ENCODE data around the gene ZDHHC19. TPM values are rescaled to one million over a fixed set of nuclear protein-coding genes. Genes with fewer than 3 reads are reported as not detected.

ZDHHC19 gene
- total and polyA plus RNA-seq, 2 donors = not detected

DNA sequence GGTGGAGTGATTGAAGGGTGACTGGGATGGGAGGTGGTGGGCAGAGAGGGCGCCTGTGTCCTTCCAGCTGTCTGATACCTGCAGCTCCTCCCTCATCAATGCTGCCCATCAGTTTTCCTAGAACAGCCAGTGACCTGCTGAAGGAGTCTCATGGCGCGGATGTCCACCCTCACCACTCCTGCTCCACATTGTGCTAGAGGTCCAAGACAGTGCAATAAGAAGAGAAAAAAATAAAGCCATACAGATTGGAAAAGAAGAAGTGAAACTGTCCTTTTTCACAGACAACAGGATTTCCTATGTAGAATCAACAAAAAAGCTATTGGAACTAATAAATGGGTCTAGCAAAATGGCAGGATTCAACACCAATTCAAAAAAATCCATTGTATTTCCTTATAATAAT lies 7.4 kb downstream of the ZDHHC19 start:
- no peak overlapping the region for H3K27ac ChIP-seq (ENCODE audit: low read depth)
- no peak overlapping the region for H3K4me3 ChIP-seq (ENCODE audit: low read depth, low read length)
- no peak for DNase-seq (ENCODE audit: extremely low spot score)
- no peaks in the 10 kb centered on the region for H3K4me1 ChIP-seq (ENCODE audit: insufficient read depth)
- H3K36me3 ChIP-seq (ENCODE audit: insufficient read depth) = no peaks in the 10 kb centered on the region
- 85% methylated on average over 3 of the region's 3 CpGs for WGBS

DNA sequence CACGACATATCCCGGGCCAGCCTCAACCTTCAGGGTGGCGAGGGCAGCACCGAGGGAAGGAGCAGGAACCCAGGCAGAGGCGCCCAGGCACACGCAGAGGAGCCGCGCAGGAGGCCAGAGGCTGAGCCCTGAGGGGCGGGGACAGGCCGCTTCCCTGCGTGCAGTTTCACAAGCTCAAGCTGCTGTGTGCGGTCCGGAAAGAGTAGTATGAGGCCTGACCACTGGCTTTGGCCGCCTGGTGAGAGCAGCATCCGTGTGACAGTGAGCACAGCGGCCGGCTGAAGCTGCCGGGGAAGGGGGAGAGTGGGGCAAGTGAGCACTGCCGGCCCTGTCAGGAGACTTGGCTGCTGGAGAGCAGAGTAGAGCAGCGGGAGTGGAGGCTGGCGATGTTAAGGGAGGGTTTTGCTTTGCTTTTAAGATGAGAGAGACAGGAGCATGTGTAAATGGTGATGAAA lies 8.7 kb downstream of the ZDHHC19 start:
- 37% methylated on average over 21 of the region's 21 CpGs for WGBS
- H3K4me3 ChIP-seq (ENCODE audit: low read depth, low read length) = no peak overlapping the region
- no peaks in the 10 kb centered on the region for H3K36me3 ChIP-seq (ENCODE audit: insufficient read depth)
- no peaks in the 10 kb centered on the region for H3K4me1 ChIP-seq (ENCODE audit: insufficient read depth)
- no peak for DNase-seq (ENCODE audit: extremely low spot score)
- H3K27ac ChIP-seq (ENCODE audit: low read depth) = no peak overlapping the region

DNA sequence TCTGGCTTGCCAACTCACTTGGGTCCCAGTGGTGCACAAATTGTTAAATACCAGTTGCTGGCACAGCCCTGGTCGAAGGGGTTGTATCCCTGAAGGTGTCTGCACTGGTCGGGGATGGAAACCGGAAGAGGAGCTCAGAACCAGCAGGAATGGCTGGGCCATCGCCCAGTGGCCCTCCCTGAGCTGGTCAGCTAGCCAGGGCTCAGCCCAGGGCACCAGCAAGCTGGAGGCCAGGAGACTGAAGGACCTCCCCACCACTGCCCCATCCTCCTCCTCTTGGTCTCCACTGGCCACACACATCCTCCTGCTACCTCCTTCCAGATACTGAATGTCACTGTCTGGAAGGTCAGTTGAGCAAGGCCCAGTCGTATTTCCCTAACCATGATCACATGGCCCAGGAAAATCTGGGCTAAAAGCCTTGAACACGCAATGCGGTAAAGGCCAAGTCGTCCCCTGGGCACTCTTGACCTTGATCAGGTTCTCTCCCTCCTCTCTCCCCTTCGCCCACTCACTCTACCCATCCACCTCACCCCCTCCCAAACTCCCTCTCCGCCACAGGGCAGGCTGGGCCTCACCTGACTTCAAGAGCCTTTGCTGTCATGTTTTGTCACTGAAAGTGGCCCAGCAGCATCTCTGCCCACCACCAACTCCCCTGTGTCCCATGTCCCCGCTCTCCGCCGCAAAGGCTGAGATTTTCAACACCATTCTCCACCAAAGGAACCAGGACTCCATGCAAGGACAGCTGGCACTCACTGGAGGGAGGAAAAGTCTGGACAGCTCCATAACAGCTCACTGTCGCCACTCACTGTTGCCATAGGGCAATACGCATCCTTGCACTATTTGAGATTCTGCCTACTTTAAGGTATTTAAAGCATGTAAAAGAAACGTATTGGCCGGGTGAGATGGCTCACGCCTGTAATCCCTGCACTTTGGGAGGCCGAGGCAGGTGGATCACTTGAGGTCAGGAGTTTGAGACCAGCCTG lies 12.1 kb downstream of the ZDHHC19 start:
- DNase-seq (ENCODE audit: extremely low spot score) = no peak
- H3K27ac ChIP-seq (ENCODE audit: low read depth) = no peak overlapping the region
- H3K36me3 ChIP-seq (ENCODE audit: insufficient read depth) = no peaks in the 10 kb centered on the region
- 81% methylated on average over 19 of the region's 19 CpGs for WGBS
- H3K4me1 ChIP-seq (ENCODE audit: insufficient read depth) = no peaks in the 10 kb centered on the region
- H3K4me3 ChIP-seq (ENCODE audit: low read depth, low read length) = no peak overlapping the region

DNA sequence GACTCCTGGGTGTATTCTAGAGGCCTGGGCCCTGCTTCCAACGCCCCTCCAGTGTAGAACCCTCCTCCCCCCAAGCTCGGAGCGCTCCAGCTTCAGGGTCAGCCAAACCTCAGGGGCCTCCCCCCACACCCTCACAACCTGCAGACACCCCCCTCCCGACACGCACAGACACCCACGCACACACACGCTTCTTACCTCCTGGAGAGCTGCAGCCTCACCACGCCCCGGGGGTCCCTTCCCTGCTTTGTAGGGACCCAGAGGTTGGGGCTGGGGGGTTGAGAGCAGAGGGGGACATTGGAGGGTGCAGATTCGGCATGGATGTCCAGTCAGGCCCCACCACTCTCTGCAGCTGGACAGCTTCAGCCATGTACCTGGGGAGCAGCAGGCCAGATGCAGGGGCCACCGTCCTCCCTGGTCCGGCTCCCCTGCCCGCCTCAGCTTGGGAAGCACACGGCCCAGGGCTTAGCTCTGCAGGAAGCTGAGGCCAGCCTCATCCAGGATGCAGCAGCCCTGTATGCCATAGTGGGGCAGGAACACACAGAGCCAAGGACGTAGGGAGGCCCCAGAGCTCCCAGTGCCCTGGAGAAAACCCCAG lies 13.0 kb downstream of the ZDHHC19 start:
- Histone ChIP-seq H3K4me3 (ENCODE audit: low read depth, low read length) (no peak overlapping the region), H3K27ac (ENCODE audit: low read depth) (no peak overlapping the region), H3K36me3 (ENCODE audit: insufficient read depth) (no peaks in the 10 kb centered on the region), H3K4me1 (ENCODE audit: insufficient read depth) (no peaks in the 10 kb centered on the region)
- no peak for DNase-seq (ENCODE audit: extremely low spot score)
- 86% methylated on average over 15 of the region's 15 CpGs for WGBS

DNA sequence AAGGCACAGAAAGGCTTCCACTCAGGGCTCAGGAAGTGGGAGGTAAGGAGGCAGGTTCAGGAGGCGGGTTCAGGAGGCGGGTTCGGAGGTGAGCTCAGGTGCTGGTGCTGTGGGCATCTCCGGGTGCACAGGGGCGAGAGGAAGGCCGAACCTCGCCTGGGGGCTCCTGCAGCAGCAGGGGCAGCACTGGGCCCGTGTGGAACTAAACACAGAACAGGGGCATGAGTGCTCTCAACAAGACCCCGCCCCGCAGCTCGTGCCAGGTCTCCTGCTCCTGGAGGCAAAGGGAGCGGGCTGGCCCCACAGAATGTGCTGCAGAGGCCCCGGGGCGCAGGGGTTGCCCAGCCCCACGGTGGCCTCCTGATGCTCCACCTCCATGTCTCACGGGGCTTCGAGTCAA lies 13.7 kb downstream of the ZDHHC19 start:
- 87% methylated on average over 17 of the region's 17 CpGs for WGBS
- Histone ChIP-seq H3K4me3 (ENCODE audit: low read depth, low read length) (no peak overlapping the region), H3K4me1 (ENCODE audit: insufficient read depth) (no peaks in the 10 kb centered on the region), H3K36me3 (ENCODE audit: insufficient read depth) (no peaks in the 10 kb centered on the region), H3K27ac (ENCODE audit: low read depth) (no peak overlapping the region)
- no peak for DNase-seq (ENCODE audit: extremely low spot score)

DNA sequence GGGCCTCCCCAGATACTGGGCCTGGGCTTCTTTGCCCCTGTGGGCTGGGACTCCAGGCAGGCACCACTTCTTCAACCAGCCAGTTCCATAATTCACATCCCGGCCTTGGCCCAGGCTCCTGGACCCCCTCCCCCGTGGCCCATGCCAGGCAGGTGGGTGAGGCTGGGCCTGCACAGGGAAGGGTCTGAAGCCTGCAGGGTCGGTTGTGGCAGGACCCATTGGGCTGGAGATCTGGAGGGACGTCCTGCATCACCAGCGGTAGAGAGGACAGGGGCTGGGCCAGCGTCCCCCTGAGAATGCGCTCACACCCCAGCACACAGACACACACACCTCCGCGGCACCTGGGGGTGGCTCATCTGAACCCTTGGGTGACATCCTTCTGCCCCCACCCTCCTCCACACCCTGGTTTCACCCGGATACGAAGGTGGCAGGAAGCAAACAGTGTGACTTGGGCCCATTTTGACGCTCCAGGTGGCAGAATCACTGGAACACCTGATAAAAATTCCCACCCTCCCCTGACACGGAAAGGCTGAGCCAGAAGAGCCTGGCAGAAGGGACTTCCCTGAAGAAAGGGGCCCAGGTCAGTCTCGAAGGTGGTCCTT lies 15.4 kb downstream of the ZDHHC19 start:
- no peak for DNase-seq (ENCODE audit: extremely low spot score)
- no peaks in the 10 kb centered on the region for H3K36me3 ChIP-seq (ENCODE audit: insufficient read depth)
- no peak overlapping the region for H3K4me3 ChIP-seq (ENCODE audit: low read depth, low read length)
- no peak overlapping the region for H3K27ac ChIP-seq (ENCODE audit: low read depth)
- H3K4me1 ChIP-seq (ENCODE audit: insufficient read depth) = no peaks in the 10 kb centered on the region
- WGBS = 91% methylated on average over 14 of the region's 14 CpGs

DNA sequence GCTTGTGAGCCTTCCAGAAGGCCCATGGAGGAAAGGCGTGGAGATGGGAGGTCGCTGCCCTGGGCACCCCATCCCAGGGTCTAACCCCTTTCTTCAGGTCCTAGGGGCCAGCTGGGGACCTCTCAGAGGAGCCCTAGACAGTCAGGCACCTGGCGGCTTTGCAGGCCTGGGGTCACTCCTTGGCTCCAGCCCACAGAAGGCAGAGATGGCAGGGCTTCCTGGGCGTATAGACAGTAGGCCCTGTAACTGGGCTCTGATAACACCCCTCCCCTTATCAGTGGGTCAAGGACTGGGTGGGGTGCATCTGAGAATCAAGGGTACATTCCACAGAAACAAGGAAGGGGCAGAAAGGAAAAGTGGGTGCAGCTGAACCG lies 16.7 kb downstream of the ZDHHC19 start:
- DNase-seq (ENCODE audit: extremely low spot score) = no peak
- 89% methylated on average over 5 of the region's 5 CpGs for WGBS
- Histone ChIP-seq H3K27ac (ENCODE audit: low read depth) (no peak overlapping the region), H3K36me3 (ENCODE audit: insufficient read depth) (no peaks in the 10 kb centered on the region), H3K4me1 (ENCODE audit: insufficient read depth) (no peaks in the 10 kb centered on the region), H3K4me3 (ENCODE audit: low read depth, low read length) (no peak overlapping the region)

DNA sequence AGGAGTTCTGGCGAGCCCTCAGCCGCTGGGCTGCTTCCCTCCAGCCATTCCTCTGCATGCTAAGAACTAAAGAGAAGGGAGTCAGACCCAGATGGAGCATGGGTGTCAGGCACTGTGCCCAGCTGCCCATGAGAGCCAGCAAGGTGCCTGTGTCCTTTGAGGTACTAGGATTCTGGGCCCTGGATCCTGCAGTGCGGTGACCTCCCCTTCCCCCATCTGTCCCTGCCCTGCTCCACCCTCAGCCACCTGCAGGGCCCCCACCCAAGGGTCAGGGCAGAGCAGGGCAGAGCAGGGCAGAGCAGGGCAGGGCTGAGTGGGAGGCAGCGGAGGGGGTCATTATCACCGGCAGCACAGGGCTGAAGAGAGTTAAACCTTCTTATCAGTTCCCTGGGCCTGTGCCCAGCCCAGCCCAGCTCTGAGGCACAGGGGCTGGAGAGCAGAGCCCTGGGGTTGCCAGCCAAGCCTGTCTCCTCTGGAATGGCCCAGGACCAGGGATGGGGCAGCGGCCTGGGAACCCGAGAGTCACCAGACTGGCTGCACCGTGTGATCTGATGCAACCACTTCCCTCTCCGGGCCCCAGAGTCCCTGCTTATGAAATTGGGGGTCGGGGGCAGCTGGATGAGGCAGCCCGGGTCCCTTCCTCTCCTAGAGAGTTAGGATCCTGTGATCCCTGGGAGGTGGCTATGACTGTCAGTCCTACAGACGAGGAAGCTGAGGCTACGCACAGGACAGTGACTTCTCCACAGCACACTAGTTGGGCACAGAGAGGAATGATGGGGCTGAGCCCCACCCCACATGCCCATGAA lies 17.3 kb downstream of the ZDHHC19 start:
- WGBS = 61% methylated on average over 13 of the region's 13 CpGs
- no peaks in the 10 kb centered on the region for H3K36me3 ChIP-seq (ENCODE audit: insufficient read depth)
- H3K4me3 ChIP-seq (ENCODE audit: low read depth, low read length) = no peak overlapping the region
- no peaks in the 10 kb centered on the region for H3K4me1 ChIP-seq (ENCODE audit: insufficient read depth)
- no peak for DNase-seq (ENCODE audit: extremely low spot score)
- H3K27ac ChIP-seq (ENCODE audit: low read depth) = no peak overlapping the region

DNA sequence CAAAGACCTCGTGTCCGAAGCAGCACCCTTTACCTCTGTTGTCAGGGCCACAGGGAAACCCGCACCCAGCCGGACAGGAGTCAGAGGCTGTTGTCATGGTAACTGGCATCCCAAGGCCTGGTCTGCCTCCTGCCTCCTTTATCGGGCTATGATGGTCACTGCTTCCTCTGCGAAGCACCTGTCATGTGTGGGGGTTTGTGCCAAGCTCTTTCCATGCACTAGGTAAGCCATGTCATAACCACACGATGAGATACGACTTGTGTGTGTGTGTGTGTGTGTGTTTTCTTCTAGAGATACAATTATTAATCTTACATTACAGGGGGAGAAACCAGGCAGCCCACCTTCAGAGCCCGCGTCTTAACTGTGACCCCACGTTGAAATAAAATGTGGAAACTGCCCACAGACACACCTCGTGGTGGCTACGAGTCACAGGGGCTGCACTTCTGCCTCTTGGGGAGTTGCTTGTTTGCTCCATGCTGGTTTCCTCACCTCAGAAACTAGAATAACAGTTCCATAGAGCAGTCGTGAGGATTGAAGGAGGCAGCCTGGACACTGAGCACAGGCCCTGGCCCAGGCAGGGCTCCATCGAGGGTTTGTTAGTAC lies 18.0 kb downstream of the ZDHHC19 start:
- H3K27ac ChIP-seq (ENCODE audit: low read depth) = no peak overlapping the region
- no peak for DNase-seq (ENCODE audit: extremely low spot score)
- H3K4me1 ChIP-seq (ENCODE audit: insufficient read depth) = no peaks in the 10 kb centered on the region
- H3K36me3 ChIP-seq (ENCODE audit: insufficient read depth) = no peaks in the 10 kb centered on the region
- no peak overlapping the region for H3K4me3 ChIP-seq (ENCODE audit: low read depth, low read length)
- 78% methylated on average over 15 of the region's 15 CpGs for WGBS

DNA sequence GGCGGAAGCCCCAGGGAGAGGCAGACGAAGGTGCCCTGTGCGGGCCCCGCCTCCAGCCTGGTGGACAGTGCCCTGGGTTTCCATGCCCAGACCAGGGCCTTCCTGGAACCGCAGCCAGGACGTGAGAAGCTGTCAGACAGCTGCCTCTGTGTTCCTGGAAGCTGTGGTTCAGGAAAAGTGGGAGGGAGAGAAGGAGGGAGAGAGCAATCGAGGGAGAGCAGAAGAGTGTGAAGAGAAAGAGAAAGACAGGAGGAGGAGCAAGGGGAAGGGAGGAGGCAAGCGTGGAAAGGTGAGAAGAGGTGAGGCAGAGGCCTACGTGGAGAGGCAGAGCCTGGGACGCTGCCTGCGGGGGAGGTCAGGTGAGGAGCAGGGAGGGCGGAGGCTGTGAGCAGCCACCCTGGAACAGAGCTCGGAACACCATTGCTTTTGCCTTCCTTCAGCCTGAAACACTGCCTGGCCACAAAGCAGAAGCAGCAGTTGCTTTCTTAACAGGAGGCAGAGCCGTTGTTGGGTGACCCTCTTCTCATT lies 18.6 kb downstream of the ZDHHC19 start:
- Histone ChIP-seq H3K4me3 (ENCODE audit: low read depth, low read length) (no peak overlapping the region), H3K36me3 (ENCODE audit: insufficient read depth) (no peaks in the 10 kb centered on the region), H3K27ac (ENCODE audit: low read depth) (no peak overlapping the region), H3K4me1 (ENCODE audit: insufficient read depth) (no peaks in the 10 kb centered on the region)
- WGBS = 69% methylated on average over 14 of the region's 14 CpGs
- no peak for DNase-seq (ENCODE audit: extremely low spot score)

DNA sequence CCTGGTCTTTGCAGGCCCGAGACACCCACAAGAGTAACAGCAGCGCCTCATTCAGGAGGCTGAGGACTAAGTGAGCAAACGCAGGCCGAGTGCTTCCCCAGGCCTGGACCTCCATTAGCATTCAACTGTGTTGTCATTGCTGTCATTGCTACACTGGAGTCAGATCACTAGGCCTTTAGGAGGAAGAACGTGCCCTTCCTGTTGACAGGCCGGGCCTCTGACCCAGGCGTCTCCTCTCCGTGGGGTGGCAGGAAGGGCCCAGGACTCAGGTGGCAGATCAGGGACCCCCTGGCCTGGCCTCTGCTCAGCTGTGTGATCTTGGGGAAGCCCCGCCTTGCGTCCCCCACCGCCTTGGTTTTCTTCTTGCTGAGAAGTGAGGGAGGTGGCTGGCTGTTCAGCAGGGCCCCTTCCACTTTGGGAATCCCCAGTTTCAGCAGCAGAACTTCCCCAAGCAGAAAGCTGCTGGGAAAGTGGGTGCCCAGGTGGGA lies 19.1 kb downstream of the ZDHHC19 start:
- Histone ChIP-seq H3K36me3 (ENCODE audit: insufficient read depth) (no peaks in the 10 kb centered on the region), H3K4me3 (ENCODE audit: low read depth, low read length) (no peak overlapping the region), H3K27ac (ENCODE audit: low read depth) (no peak overlapping the region), H3K4me1 (ENCODE audit: insufficient read depth) (no peaks in the 10 kb centered on the region)
- WGBS = 81% methylated on average over 11 of the region's 11 CpGs
- no peak for DNase-seq (ENCODE audit: extremely low spot score)

DNA sequence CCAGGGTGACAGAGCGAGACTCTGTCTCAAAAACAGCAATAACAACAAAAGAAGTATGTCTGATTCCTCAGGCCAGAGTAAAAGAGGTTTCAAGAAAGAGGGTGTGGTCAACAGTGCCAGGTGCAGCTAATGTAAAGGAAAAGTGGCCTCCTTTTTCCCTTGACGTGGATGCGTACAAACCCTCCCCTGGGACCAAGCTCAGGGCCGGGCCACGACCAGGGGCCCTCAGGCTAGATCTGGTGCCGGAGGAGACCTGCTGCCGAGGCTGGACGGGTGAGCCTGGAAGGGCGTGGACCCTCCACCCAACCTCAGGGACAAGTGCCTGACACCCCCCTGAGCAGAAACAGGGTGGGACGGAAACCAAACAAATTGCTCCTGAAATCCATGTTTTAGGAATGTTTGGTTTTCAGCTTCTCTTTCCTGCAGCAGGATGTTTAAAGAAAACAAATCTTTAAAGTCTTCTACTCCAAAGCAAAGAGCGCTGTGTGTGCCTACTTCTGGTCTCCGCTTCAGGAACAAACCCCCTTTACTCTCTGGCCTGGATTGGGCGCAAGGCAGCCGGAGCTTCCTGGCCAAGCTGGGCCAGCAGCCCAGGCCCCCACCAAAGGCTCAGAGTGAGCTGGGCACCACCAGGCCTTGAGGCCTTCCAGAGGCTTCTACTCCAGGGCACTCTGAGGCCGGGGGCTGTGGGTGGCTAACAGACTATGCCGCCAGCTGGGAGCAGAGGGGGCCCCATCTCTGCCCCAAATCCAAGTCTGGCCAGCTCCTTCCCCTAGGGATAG lies 21.4 kb downstream of the ZDHHC19 start:
- Histone ChIP-seq H3K4me1 (ENCODE audit: insufficient read depth) (no peaks in the 10 kb centered on the region), H3K4me3 (ENCODE audit: low read depth, low read length) (no peak overlapping the region), H3K27ac (ENCODE audit: low read depth) (no peak overlapping the region), H3K36me3 (ENCODE audit: insufficient read depth) (no peaks in the 10 kb centered on the region)
- 90% methylated on average over 16 of the region's 16 CpGs for WGBS
- DNase-seq (ENCODE audit: extremely low spot score) = no peak

All from urinary bladder (tissue), 4 donors.